HepG2 (cell line): ENCODE measurements around the gene SAMD14. TPM values are rescaled to one million over a fixed set of nuclear protein-coding genes. Genes with fewer than 3 reads are reported as not detected.

Source experiments
- BHLHE40 ChIP-seq: IDR thresholded peaks from 2 replicates; pipeline ENCODE4 v1.6.1; 2011; ENCODE audit warnings: low read length, improper control_type of control experiment
- ELK4 ChIP-seq: sonication (generic); formaldehyde crosslinking; IDR thresholded peaks from 2 replicates; pipeline ENCODE4 v1.9.0; 2021; ENCODE audit warnings: missing genetic modification reagents, borderline replicate concordance
- ESRRA ChIP-seq: sonication (generic); formaldehyde crosslinking; IDR thresholded peaks from 2 replicates; pipeline ENCODE4 v1.5.1; 2020; ENCODE audit warnings: mild to moderate bottlenecking, low read depth, missing genetic modification reagents
- GRHL1 ChIP-seq: sonication (generic); formaldehyde crosslinking; conservative IDR thresholded peaks from 2 replicates; pipeline ENCODE4 v1.8.0; 2022; ENCODE audit warnings: missing genetic modification reagents
- KMT2A ChIP-seq: sonication (generic); formaldehyde crosslinking; IDR thresholded peaks from 2 replicates; pipeline ENCODE4 v1.4.0; 2020; ENCODE audit warnings: missing genetic modification reagents
- MYNN ChIP-seq: sonication (generic); formaldehyde crosslinking; IDR thresholded peaks from 2 replicates; pipeline ENCODE4 v1.4.0; 2020; ENCODE audit warnings: mild to moderate bottlenecking, low read depth, missing genetic modification reagents
- PHF20 ChIP-seq: sonication (generic); formaldehyde crosslinking; IDR thresholded peaks from 2 replicates; pipeline ENCODE4 v1.5.0; 2020; ENCODE audit warnings: mild to moderate bottlenecking, missing genetic modification reagents
- SOX13 ChIP-seq, 3 experiments: fragments of 450-650 bp in 1 of 3; sonication (generic) in 1 of 3; formaldehyde crosslinking in 1 of 3; IDR thresholded peaks in 2 of 3; conservative IDR thresholded peaks in 1 of 3; 2 replicates each; pipeline versions ENCODE4 v1.5.0 to v1.6.1; 2016 to 2020; ENCODE audit warnings: antibody characterized with exemption in 1 of 3, mild to moderate bottlenecking in 1 of 3, missing compliant biosample characterization in 1 of 3, missing genetic modification reagents in 1 of 3, moderate library complexity in 1 of 3
- TAF1 ChIP-seq: sonication (generic); formaldehyde crosslinking; IDR thresholded peaks from 2 replicates; pipeline ENCODE4 v1.4.0; 2020; ENCODE audit warnings: missing genetic modification reagents
- TRAFD1 ChIP-seq: sonication (generic); formaldehyde crosslinking; IDR thresholded peaks from 2 replicates; pipeline ENCODE4 v1.5.1; 2020; ENCODE audit warnings: missing genetic modification reagents, mild to moderate bottlenecking, borderline replicate concordance
- ZBTB39 ChIP-seq: sonication (generic); formaldehyde crosslinking; IDR thresholded peaks from 2 replicates; pipeline ENCODE4 v1.5.0; 2020; ENCODE audit warnings: missing genetic modification reagents
- ZNF142 ChIP-seq: sonication (generic); formaldehyde crosslinking; IDR thresholded peaks from 2 replicates; pipeline ENCODE4 v1.4.0; 2020; ENCODE audit warnings: missing genetic modification reagents
- ZNF607 ChIP-seq: sonication (generic); formaldehyde crosslinking; IDR thresholded peaks from 2 replicates; pipeline ENCODE4 v1.5.1; 2020; ENCODE audit warnings: missing genetic modification reagents, mild to moderate bottlenecking, borderline replicate concordance
- polyA plus RNA-seq, 8 experiments: library from polyadenylated mRNA; depleted of rRNA in 3 of 8; stranded (reverse) in 7 of 8; unstranded in 1 of 8; fragments of >200 nt; fragmentation: Illumina TruSeq in 4 of 8; extraction: Trizol in 4 of 8; gene quantifications; 2 replicates each; pipeline versions ENCODE4 v1.2.1 to v1.2.3, GENCODE V29; 2011 to 2016; ENCODE audit warnings: low read depth in 4 of 8, missing spikeins in 1 of 8, mixed read lengths in 1 of 8; ENCODE audit not compliant: insufficient read depth in 1 of 8
- total RNA-seq, 5 experiments: library from RNA; depleted of rRNA; stranded (reverse); fragments of >200 nt; fragmentation: Illumina TruSeq; extraction: Trizol; gene quantifications; 2 replicates each; pipeline ENCODE4 v1.2.3, GENCODE V29; 2016; ENCODE audit warnings: low read depth in 1 of 5

SAMD14 gene
- total and polyA plus RNA-seq, 2 of the 13 experiments (the other 11 are each of a cell fraction or from before 2014, with no cell fraction given): 0.07 to 0.22 TPM

- TF ChIP-seq ELK4 (CRISPR knock-in tag): 0 out of 2 replicates have a peak, but pooled peaks have one; percentile 26
- no peak for TF ChIP-seq ZBTB39 (CRISPR knock-in tag)
- no peak for TF ChIP-seq SOX13 (IDR thresholded peaks at IDR 0.05)
- 0 out of 4 replicates have a peak, but pooled peaks of 1 of the 2 experiments have one; percentile 8 for TF ChIP-seq SOX13 (CRISPR knock-in tag; conservative IDR thresholded peaks at IDR 0.05 in 1 of 2, IDR thresholded peaks at IDR 0.05 in 1 of 2)
- no peak for TF ChIP-seq TAF1 (CRISPR knock-in tag)
- TF ChIP-seq BHLHE40: no peak
- TF ChIP-seq ESRRA (CRISPR knock-in tag): peak; percentile 41; the same call in 1 of the 2 replicates
- peak; percentile 34; the same call in 1 of the 2 replicates for TF ChIP-seq ZNF607 (CRISPR knock-in tag)
- TF ChIP-seq PHF20 (CRISPR knock-in tag): peak; percentile 31; the same call in 1 of the 2 replicates
- TF ChIP-seq KMT2A (CRISPR knock-in tag): peak; percentile 85
- 0 out of 2 replicates have a peak, but pooled peaks have one; percentile 19 for TF ChIP-seq MYNN (CRISPR knock-in tag)
- TF ChIP-seq TRAFD1: no peak
- TF ChIP-seq GRHL1 (CRISPR knock-in tag): no peak
- no peak; the same call in 1 of the 2 replicates for TF ChIP-seq ZNF142
Observed at GRCh38 chr17:50149417-50150353, 19.7 kb upstream of the SAMD14 start (continued).
